ENCODE measurements around the gene SLCO1B1. TPM values are rescaled to one million over a fixed set of nuclear protein-coding genes. Genes with fewer than 3 reads are reported as not detected.

SLCO1B1 gene
- total and polyA plus RNA-seq, 2 of the 8 experiments (the other 6 are each of a cell fraction or from before 2014, with no cell fraction given): 0.13 TPM; not detected in 1

DNA sequence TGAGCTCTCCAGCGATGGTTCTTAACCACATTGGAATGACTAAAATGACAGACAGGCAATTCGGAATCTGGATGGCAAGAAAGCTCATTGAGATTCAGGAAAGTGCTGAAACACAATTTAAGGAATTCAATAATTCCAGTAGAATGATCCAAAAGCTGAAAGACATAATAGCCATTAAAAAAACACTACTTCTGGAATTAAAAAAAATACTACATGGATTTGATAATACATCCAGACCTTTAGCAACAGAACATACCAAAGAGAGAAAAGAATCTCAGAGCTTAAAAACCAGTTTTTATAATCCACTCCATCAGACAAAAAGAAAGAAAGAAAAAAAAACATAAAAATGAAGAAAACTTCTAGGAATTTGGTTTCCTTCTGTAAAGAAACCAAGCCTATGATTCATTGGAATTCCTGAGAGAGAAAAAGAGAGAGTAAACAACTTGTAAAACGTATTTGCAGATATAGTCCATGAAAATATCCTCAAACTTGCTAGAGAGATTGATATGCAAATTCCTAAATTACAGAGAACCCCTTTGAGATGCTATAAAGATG is 52.8 kb downstream of the SLCO1B1 start:
- Histone ChIP-seq H2BK120ac (replicated peaks; ENCODE audit: low read depth, low read length) (no peak overlapping the region), H3K9me3 (ENCODE audit: insufficient read depth in 2 of 2, low read depth in 1 of 2, low read length in 1 of 2) (no peaks in the 10 kb centered on the region), H3K18ac (ENCODE audit: extremely low read depth, low read length) (no peak overlapping the region), H3K23ac (ENCODE audit: insufficient read length) (no peak overlapping the region), H2AK5ac (ENCODE audit: low read depth, low read length) (no peak overlapping the region), H3K36me3 (ENCODE audit: control insufficient read depth in 2 of 4, insufficient read depth in 4 of 4, low read length in 3 of 4) (no peaks in the 10 kb centered on the region), H3K79me1 (ENCODE audit: low read depth, low read length) (no peaks in the 10 kb centered on the region), H3K14ac (ENCODE audit: insufficient read length) (no peak overlapping the region), H4K20me1 (replicated peaks in 1 of 2; ENCODE audit: control insufficient read depth in 1 of 2, insufficient read depth in 2 of 2, low read length in 2 of 2) (no peaks in the 10 kb centered on the region), H2BK5ac (ENCODE audit: low read depth, low read length) (no peak overlapping the region), H2BK15ac (ENCODE audit: low read length) (no peak overlapping the region), H2BK20ac (ENCODE audit: low read length) (no peak overlapping the region), H3K4me1 (replicated peaks in 1 of 4; ENCODE audit: control insufficient read depth in 3 of 4, insufficient read depth in 4 of 4, low read length in 3 of 4) (peaks cover 0 to 3% (median 0%) of the 10 kb centered on the region in 4 experiments; a peak in 1 of 7 replicates), H2BK12ac (ENCODE audit: low read depth, low read length) (no peak overlapping the region), H3K27me3 (replicated peaks in 1 of 4; ENCODE audit: control insufficient read depth in 3 of 4, extremely low read depth in 1 of 4, insufficient read depth in 3 of 4, low read length in 3 of 4) (no peaks in the 10 kb centered on the region; a peak in 1 of 7 replicates), H4K91ac (replicated peaks; ENCODE audit: insufficient read length, low read length) (no peak overlapping the region), H3K4me3 (ENCODE audit: extremely low read depth in 1 of 4, insufficient read depth in 2 of 4, low read depth in 3 of 4, low read length in 4 of 4) (no peak overlapping the region), H3K79me2 (ENCODE audit: control insufficient read depth in 1 of 2, insufficient read depth in 2 of 2, low read length in 2 of 2) (no peaks in the 10 kb centered on the region), H3K23me2 (ENCODE audit: low read depth, low read length) (no peaks in the 10 kb centered on the region), H4K8ac (ENCODE audit: extremely low read depth, insufficient read depth, low read length) (no peak overlapping the region), H3K27ac (ENCODE audit: low read depth, low read length) (no peak overlapping the region), H3K9ac (replicated peaks in 1 of 4; ENCODE audit: extremely low read depth in 1 of 4, low read depth in 3 of 4, low read length in 3 of 4) (no peak overlapping the region), H4K5ac (ENCODE audit: insufficient read length, low read depth, low read length) (no peak overlapping the region), H2AFZ (ENCODE audit: low read length) (no peak overlapping the region), H3K56ac (replicated peaks; ENCODE audit: insufficient read length, low read depth, low read length) (no peak overlapping the region), H3K4me2 (ENCODE audit: insufficient read depth in 1 of 2, low read depth in 2 of 2, low read length in 2 of 2) (no peak overlapping the region), H3K4ac (replicated peaks; ENCODE audit: insufficient read length, low read depth, low read length) (no peak overlapping the region)
- DNase-seq (ENCODE audit: low read depth in 1 of 2, low spot score in 2 of 2): no peak
- FAIRE-seq: no peak
- ChIA-PET POLR2A (ENCODE audit: partially characterized antibody) (interaction anchor here (1.5 kb wide), 1 partner anchor 13 kb away, joined by 4 read pairs; no protein-coding TSS in a partner anchor), CTCF (ENCODE audit: partially characterized antibody) (interaction anchor here (0.6 to 1.6 kb wide), 4 partner anchors 113 to 853 kb away, joined by 3 to 6 read pairs (median 4); no protein-coding TSS in a partner anchor)
- 91% methylated on average over 3 of the region's 3 CpGs; no CpG with 5 or more reads in 1 of the 2 experiments for WGBS, 2 experiments (ENCODE audit: extremely low coverage in 1 of 2, insufficient coverage in 1 of 2, insufficient read length in 1 of 2, insufficient replicate concordance in 2 of 2, low coverage in 1 of 2, low lambda C conversion rate in 2 of 2, missing lambda C conversion rate in 1 of 2)
- TF ChIP-seq RXRA (IDR thresholded peaks at IDR 0.05; ENCODE audit: insufficient read depth, low read depth, low read length) (no peak), SAP30 (IDR thresholded peaks at IDR 0.05; ENCODE audit: insufficient read depth, insufficient replicate concordance, low read length) (no peak), NRF1 (IDR thresholded peaks at IDR 0.05; ENCODE audit: low read depth, low read length) (no peak), MAFK (IDR thresholded peaks at IDR 0.05; ENCODE audit: low read depth, low read length) (no peak), EZH2 (IDR thresholded peaks at IDR 0.05; ENCODE audit: low read depth, low read length, severe bottlenecking) (no peak), BCL11A (IDR thresholded peaks at IDR 0.05; ENCODE audit: low read depth in 2 of 2, low read length in 2 of 2) (no peak), EP300 (IDR thresholded peaks at IDR 0.05; ENCODE audit: borderline replicate concordance in 1 of 2, low read depth in 2 of 2, low read length in 2 of 2) (no peak), BRCA1 (IDR thresholded peaks at IDR 0.05; ENCODE audit: low read depth, low read length) (no peak), TEAD4 (IDR thresholded peaks at IDR 0.05; ENCODE audit: low read depth, low read length) (no peak), JUND (IDR thresholded peaks at IDR 0.05; ENCODE audit: low read length) (no peak), GTF2F1 (IDR thresholded peaks at IDR 0.05; ENCODE audit: borderline replicate concordance, low read depth, low read length) (no peak), FOSL1 (IDR thresholded peaks at IDR 0.05; ENCODE audit: insufficient read depth, low read depth, low read length) (no peak)
- TF ChIP-seq, protein P1, sequence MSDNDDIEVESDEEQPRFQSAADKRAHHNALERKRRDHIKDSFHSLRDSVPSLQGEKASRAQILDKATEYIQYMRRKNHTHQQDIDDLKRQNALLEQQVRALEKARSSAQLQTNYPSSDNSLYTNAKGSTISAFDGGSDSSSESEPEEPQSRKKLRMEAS (IDR thresholded peaks at IDR 0.05): no peak

All from H1 (cell line).